ENCODE measurements around the gene KLHL26. TPM values are rescaled to one million over a fixed set of nuclear protein-coding genes. Genes with fewer than 3 reads are reported as not detected.
A peak's percentile ranks its signal among the peaks of the same experiment; 100 is the strongest.

KLHL26 gene
- 1 to 10 TPM; 3.7 to 6.0 TPM for total RNA-seq
- polyA plus RNA-seq (ENCODE audit: insufficient read length in 2 of 2), result 10 to 100 TPM; 22.7 to 22.8 TPM
- long read RNA-seq, donor 1, full-length matches to known transcripts, result 4 of 4 reads
- long read RNA-seq, donor 1, partial matches to known transcripts, result 0 of 4 reads
- long read RNA-seq, donor 1, other reads (novel, unspliced or antisense), result 0 of 4 reads
- long read RNA-seq, donor 2, full-length matches to known transcripts, result 2 of 2 reads
- long read RNA-seq, donor 2, partial matches to known transcripts, result 0 of 2 reads
- long read RNA-seq, donor 2, other reads (novel, unspliced or antisense), result 0 of 2 reads
- long read RNA-seq, donor 3, full-length matches to known transcripts, result 1 of 1 reads
- long read RNA-seq, donor 3, partial matches to known transcripts, result 0 of 1 reads
- long read RNA-seq, donor 3, other reads (novel, unspliced or antisense), result 0 of 1 reads
- long read RNA-seq, donor 4, full-length matches to known transcripts, result 1 of 1 reads
- long read RNA-seq, donor 4, partial matches to known transcripts, result 0 of 1 reads
- long read RNA-seq, donor 4, other reads (novel, unspliced or antisense), result 0 of 1 reads

GRCh38 chr19:18636969-18637629 is at the start of gene KLHL26:
TSS of gene KLHL26 (plus strand) at chr19:18637028. CDS start at chr19:18637055, 27 bp downstream.
- DNase-seq (ENCODE audit: low read depth in 4 of 6, low spot score in 6 of 6), result no peak
- H3K4me1 ChIP-seq (ENCODE audit: control insufficient read depth, insufficient read depth, low read length), result peaks cover 34% of the 10 kb centered on the region
- H3K27me3 ChIP-seq (ENCODE audit: control insufficient read depth, insufficient read depth, low read length), result no peaks in the 10 kb centered on the region
- WGBS (ENCODE audit: insufficient coverage), result 2% methylated on average over 47 of the region's 47 CpGs
- no peaks in the 10 kb centered on the region for H3K9me3 ChIP-seq (ENCODE audit: control insufficient read depth, insufficient read depth, low read length)
- H3K4me3 ChIP-seq (ENCODE audit: low read depth, low read length), result peak within 1 kb of the TSS; percentile 75
- no peaks in the 10 kb centered on the region for H3K36me3 ChIP-seq (ENCODE audit: control insufficient read depth, insufficient read depth, low read length)
- H3K27ac ChIP-seq (ENCODE audit: low read depth, low read length), result peak within 1 kb of the TSS; percentile 86

- no peak overlapping the region for H3K27ac ChIP-seq (ENCODE audit: low read depth, low read length)
- no peaks in the 10 kb centered on the region for H3K9me3 ChIP-seq (ENCODE audit: control insufficient read depth, insufficient read depth, low read length)
- DNase-seq (ENCODE audit: low read depth in 4 of 6, low spot score in 6 of 6), result no peak
- H3K4me3 ChIP-seq (ENCODE audit: low read depth, low read length), result no peak overlapping the region
- 86% methylated on average over 10 of the region's 12 CpGs for WGBS (ENCODE audit: insufficient coverage)
- peaks cover 40% of the 10 kb centered on the region for H3K4me1 ChIP-seq (ENCODE audit: control insufficient read depth, insufficient read depth, low read length)
- peaks cover 14% of the 10 kb centered on the region for H3K36me3 ChIP-seq (ENCODE audit: control insufficient read depth, insufficient read depth, low read length)
- no peaks in the 10 kb centered on the region for H3K27me3 ChIP-seq (ENCODE audit: control insufficient read depth, insufficient read depth, low read length)
These were observed 49.3 kb upstream of the KLHL26 start for GRCh38 chr19:18587561-18587960.

- H3K4me1 ChIP-seq (ENCODE audit: control insufficient read depth, insufficient read depth, low read length), result peaks cover 41% of the 10 kb centered on the region
- 24% methylated on average over 13 of the region's 16 CpGs for WGBS (ENCODE audit: insufficient coverage)
These were observed 48.7 kb upstream of the KLHL26 start for GRCh38 chr19:18587962-18588610.

GRCh38 chr19:18588611-18589379 is 48.0 kb upstream of the KLHL26 start, which contains the start of gene REX1BD:
TSS of gene REX1BD (plus strand) at chr19:18588798. CDS start at chr19:18588802, 4 bp downstream.
- Histone ChIP-seq H3K4me3 (ENCODE audit: low read depth, low read length) (peak within 1 kb of the TSS; percentile 75), H3K9me3 (ENCODE audit: control insufficient read depth, insufficient read depth, low read length) (no peaks in the 10 kb centered on the region), H3K4me1 (ENCODE audit: control insufficient read depth, insufficient read depth, low read length) (peaks cover 48% of the 10 kb centered on the region), H3K36me3 (ENCODE audit: control insufficient read depth, insufficient read depth, low read length) (peaks cover 18% of the 10 kb centered on the region), H3K27me3 (ENCODE audit: control insufficient read depth, insufficient read depth, low read length) (no peaks in the 10 kb centered on the region), H3K27ac (ENCODE audit: low read depth, low read length) (peak within 1 kb of the TSS; percentile 88)
- WGBS (ENCODE audit: insufficient coverage), result under 1% methylated on average over 72 of the region's 72 CpGs
- peak in 5 of 6 donors; percentile 75 to 95 (median 81) for DNase-seq (ENCODE audit: low read depth in 4 of 6, low spot score in 6 of 6)

More at GRCh38 chr19:18587962-18588610, 48.7 kb upstream of the KLHL26 start:
- peak overlapping the region; percentile 75 for H3K4me3 ChIP-seq (ENCODE audit: low read depth, low read length)
- DNase-seq (ENCODE audit: low read depth in 4 of 6, low spot score in 6 of 6), result no peak
- no peaks in the 10 kb centered on the region for H3K9me3 ChIP-seq (ENCODE audit: control insufficient read depth, insufficient read depth, low read length)
- H3K36me3 ChIP-seq (ENCODE audit: control insufficient read depth, insufficient read depth, low read length), result peaks cover 14% of the 10 kb centered on the region
- no peaks in the 10 kb centered on the region for H3K27me3 ChIP-seq (ENCODE audit: control insufficient read depth, insufficient read depth, low read length)
- H3K27ac ChIP-seq (ENCODE audit: low read depth, low read length), result peak overlapping the region; percentile 88

- peaks cover 55% of the 10 kb centered on the region for H3K4me1 ChIP-seq (ENCODE audit: control insufficient read depth, insufficient read depth, low read length)
- no peaks in the 10 kb centered on the region for H3K9me3 ChIP-seq (ENCODE audit: control insufficient read depth, insufficient read depth, low read length)
- 2% methylated on average over 48 of the region's 52 CpGs for WGBS (ENCODE audit: insufficient coverage)
- DNase-seq (ENCODE audit: low read depth in 4 of 6, low spot score in 6 of 6), result peak in 3 of 6 donors; percentile 60 to 96 (median 94)
- H3K27me3 ChIP-seq (ENCODE audit: control insufficient read depth, insufficient read depth, low read length), result no peaks in the 10 kb centered on the region
- H3K27ac ChIP-seq (ENCODE audit: low read depth, low read length), result peak overlapping the region; percentile 88
- H3K4me3 ChIP-seq (ENCODE audit: low read depth, low read length), result peak overlapping the region; percentile 75
- H3K36me3 ChIP-seq (ENCODE audit: control insufficient read depth, insufficient read depth, low read length), result peaks cover 18% of the 10 kb centered on the region
These were observed 47.2 kb upstream of the KLHL26 start for GRCh38 chr19:18589380-18590272.

GRCh38 chr19:18590273-18591272 is 46.3 kb upstream of the KLHL26 start:
- peaks cover 2% of the 10 kb centered on the region for H3K27me3 ChIP-seq (ENCODE audit: control insufficient read depth, insufficient read depth, low read length)
- peak overlapping the region; percentile 88 for H3K27ac ChIP-seq (ENCODE audit: low read depth, low read length)
- no peaks in the 10 kb centered on the region for H3K9me3 ChIP-seq (ENCODE audit: control insufficient read depth, insufficient read depth, low read length)
- DNase-seq (ENCODE audit: low read depth in 4 of 6, low spot score in 6 of 6), result peak in 5 of 6 donors; percentile 84 to 99 (median 91)
- peak overlapping the region; percentile 75 for H3K4me3 ChIP-seq (ENCODE audit: low read depth, low read length)
- peaks cover 65% of the 10 kb centered on the region for H3K4me1 ChIP-seq (ENCODE audit: control insufficient read depth, insufficient read depth, low read length)
- 27% methylated on average over 35 of the region's 40 CpGs for WGBS (ENCODE audit: insufficient coverage)
- H3K36me3 ChIP-seq (ENCODE audit: control insufficient read depth, insufficient read depth, low read length), result peaks cover 18% of the 10 kb centered on the region

GRCh38 chr19:18591735-18592385 is 45.0 kb upstream of the KLHL26 start:
- peaks cover 66% of the 10 kb centered on the region for H3K4me1 ChIP-seq (ENCODE audit: control insufficient read depth, insufficient read depth, low read length)
- peaks cover 7% of the 10 kb centered on the region for H3K27me3 ChIP-seq (ENCODE audit: control insufficient read depth, insufficient read depth, low read length)
- no peak overlapping the region for H3K27ac ChIP-seq (ENCODE audit: low read depth, low read length)
- H3K9me3 ChIP-seq (ENCODE audit: control insufficient read depth, insufficient read depth, low read length), result no peaks in the 10 kb centered on the region
- WGBS (ENCODE audit: insufficient coverage), result 69% methylated on average over 11 of the region's 22 CpGs
- no peak overlapping the region for H3K4me3 ChIP-seq (ENCODE audit: low read depth, low read length)
- H3K36me3 ChIP-seq (ENCODE audit: control insufficient read depth, insufficient read depth, low read length), result peaks cover 18% of the 10 kb centered on the region
- no peak for DNase-seq (ENCODE audit: low read depth in 4 of 6, low spot score in 6 of 6)

All from spinal cord (tissue), 10 donors.